ENCODE measurements around the gene GNA12. TPM values are rescaled to one million over a fixed set of nuclear protein-coding genes. Genes with fewer than 3 reads are reported as not detected.
"Not testable (repeated sequence)": the region's sequence is repeated elsewhere in the genome, so short reads cannot be mapped to it uniquely, and the experiment has no call there.

GNA12 gene
- total RNA-seq, 1 experiment from 2014 or later, result 23.3 TPM

DNA sequence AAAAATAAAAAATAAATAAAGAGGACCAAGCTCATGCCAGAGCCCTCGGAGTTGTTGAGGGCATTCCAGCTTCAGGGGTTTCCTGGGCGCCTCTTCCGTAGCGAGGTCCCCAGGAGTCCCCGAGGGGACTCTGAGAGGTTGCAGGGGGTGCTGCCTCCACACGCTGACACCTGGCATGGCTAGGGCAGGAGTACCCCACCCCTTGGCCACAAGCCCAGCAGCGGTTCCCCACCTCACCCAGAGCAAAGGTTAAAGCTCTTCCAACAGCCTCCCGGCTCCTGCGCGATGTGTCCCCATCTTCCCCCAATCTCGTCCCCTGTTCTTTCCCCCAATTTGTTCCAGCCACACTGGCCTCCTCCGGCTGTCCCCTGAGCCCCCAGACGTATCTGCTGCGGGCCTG lies 151.6 kb downstream of the GNA12 start:
- peak; percentile 49 for DNase-seq
- Histone ChIP-seq H3K4me3 (ENCODE audit: insufficient read depth, low read depth, low read length) (no peak overlapping the region), H3K27me3 (ENCODE audit: control insufficient read depth, insufficient read depth, low read length) (peaks cover 22% of the 10 kb centered on the region), H3K36me3 (replicated peaks; ENCODE audit: control insufficient read depth, insufficient read depth, low read length) (no peaks in the 10 kb centered on the region)

- H3K4me3 ChIP-seq (ENCODE audit: insufficient read depth, low read depth, low read length); H3K36me3 ChIP-seq (replicated peaks; ENCODE audit: control insufficient read depth, insufficient read depth, low read length): not testable (repeated sequence)
- H3K27me3 ChIP-seq (ENCODE audit: control insufficient read depth, insufficient read depth, low read length), result peaks cover 25% of the 10 kb centered on the region
- DNase-seq, result peak; percentile 51
These were observed 152.1 kb downstream of the GNA12 start for GRCh38 chr7:2691932-2692439.

DNA sequence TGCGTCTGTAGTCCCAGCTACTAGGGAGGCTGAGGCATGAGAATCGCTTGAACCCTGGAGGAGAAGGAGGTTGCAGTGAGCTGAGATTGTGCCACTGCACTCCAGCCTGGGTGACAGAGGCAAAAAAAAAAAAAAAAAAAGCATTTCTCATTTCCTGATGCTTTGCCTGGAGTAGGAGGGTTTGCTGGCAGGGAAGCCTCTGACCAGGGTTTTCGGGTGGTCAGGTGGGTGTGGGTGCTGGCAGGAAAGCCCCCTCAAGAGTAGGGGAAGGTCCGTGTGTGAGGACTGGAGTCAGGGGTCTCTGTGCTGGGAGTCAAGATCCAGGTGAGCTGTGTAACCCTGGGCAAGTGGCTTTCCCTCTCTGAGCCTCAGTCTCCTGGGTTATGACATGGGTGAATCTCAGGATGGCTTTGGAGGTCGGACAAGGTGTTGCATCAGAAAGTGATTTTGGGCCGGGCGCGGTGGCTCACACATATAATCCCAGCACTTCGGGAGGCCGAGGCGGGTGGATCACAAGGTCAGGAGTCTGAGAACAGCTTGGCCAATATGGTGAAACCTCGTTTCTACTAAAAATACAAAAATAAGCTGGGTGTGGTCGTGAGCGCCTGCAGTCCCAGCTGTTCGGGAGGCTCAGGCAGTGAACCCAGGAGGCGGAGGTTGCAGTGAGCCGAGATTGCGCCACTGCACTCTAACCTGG lies 152.9 kb downstream of the GNA12 start:
- Histone ChIP-seq H3K4me3 (ENCODE audit: insufficient read depth, low read depth, low read length) (no peak overlapping the region), H3K27me3 (ENCODE audit: control insufficient read depth, insufficient read depth, low read length) (peaks cover 25% of the 10 kb centered on the region), H3K36me3 (replicated peaks; ENCODE audit: control insufficient read depth, insufficient read depth, low read length) (no peaks in the 10 kb centered on the region)
- DNase-seq, result no peak

DNA sequence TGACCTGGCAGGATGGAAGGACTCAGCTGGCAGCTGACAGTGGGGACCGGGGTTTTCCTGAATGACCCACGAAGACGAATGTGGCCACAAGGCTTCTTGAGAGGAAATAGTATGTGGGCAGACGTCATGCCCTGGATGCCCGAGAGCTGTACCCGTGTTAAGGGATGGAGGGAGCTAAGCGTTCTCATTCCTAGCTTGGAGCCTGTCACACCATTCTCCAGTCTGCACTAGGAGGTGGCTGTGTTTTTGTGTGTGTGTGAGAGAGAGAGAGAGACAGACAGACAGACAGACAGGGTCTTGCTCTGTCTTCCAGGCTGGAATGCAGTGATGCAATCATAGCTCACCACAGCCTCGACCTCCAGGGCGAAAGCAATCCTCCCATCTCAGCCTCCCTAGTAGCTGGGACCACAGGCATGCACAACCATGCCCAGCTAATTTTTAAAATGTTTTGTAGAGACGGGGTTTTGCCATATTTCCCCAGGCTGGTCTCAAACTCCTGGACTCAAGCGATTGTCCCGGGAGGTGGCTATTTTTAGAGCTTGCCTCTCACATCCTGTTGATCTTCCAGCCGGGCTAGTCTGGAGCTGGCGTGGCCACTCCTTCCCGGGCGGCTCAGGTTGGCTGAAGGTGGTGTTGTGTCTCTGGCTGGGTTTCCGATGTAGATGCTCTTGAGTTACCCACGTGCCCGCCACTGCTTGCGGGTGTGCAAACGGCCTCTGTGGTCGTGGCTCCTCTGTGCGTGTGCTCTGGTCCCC lies 154.0 kb downstream of the GNA12 start:
- Histone ChIP-seq H3K4me3 (ENCODE audit: insufficient read depth, low read depth, low read length) (no peak overlapping the region), H3K36me3 (replicated peaks; ENCODE audit: control insufficient read depth, insufficient read depth, low read length) (no peaks in the 10 kb centered on the region), H3K27me3 (ENCODE audit: control insufficient read depth, insufficient read depth, low read length) (peaks cover 25% of the 10 kb centered on the region)
- no peak for DNase-seq

- no peak for DNase-seq
- Histone ChIP-seq H3K4me3 (ENCODE audit: insufficient read depth, low read depth, low read length) (no peak overlapping the region), H3K36me3 (replicated peaks; ENCODE audit: control insufficient read depth, insufficient read depth, low read length) (no peaks in the 10 kb centered on the region), H3K27me3 (ENCODE audit: control insufficient read depth, insufficient read depth, low read length) (peaks cover 25% of the 10 kb centered on the region)
These were observed 154.7 kb downstream of the GNA12 start for GRCh38 chr7:2689343-2689847.

- Histone ChIP-seq H3K27me3 (ENCODE audit: control insufficient read depth, insufficient read depth, low read length) (peaks cover 25% of the 10 kb centered on the region), H3K4me3 (ENCODE audit: insufficient read depth, low read depth, low read length) (peak overlapping the region; percentile 37), H3K36me3 (replicated peaks; ENCODE audit: control insufficient read depth, insufficient read depth, low read length) (no peaks in the 10 kb centered on the region)
- DNase-seq, result peak; percentile 85
These were observed 155.4 kb downstream of the GNA12 start for GRCh38 chr7:2688409-2689342.

- DNase-seq, result peak; percentile 89
- H3K4me3 ChIP-seq (ENCODE audit: insufficient read depth, low read depth, low read length), result peak within 1 kb of the TSS; percentile 37
- H3K36me3 ChIP-seq (replicated peaks; ENCODE audit: control insufficient read depth, insufficient read depth, low read length), result no peaks in the 10 kb centered on the region
- peaks cover 25% of the 10 kb centered on the region for H3K27me3 ChIP-seq (ENCODE audit: control insufficient read depth, insufficient read depth, low read length)
These were observed 156.2 kb downstream of the GNA12 start, which contains the start of gene AMZ1 for GRCh38 chr7:2687881-2688318. Gene AMZ1 (plus strand): TSS chr7:2688202. CDS start chr7:2700452, 12,250 bp downstream.

GRCh38 chr7:2687338-2687869 lies 156.7 kb downstream of the GNA12 start:
- DNase-seq, result no peak
- Histone ChIP-seq H3K27me3 (ENCODE audit: control insufficient read depth, insufficient read depth, low read length) (peaks cover 25% of the 10 kb centered on the region), H3K36me3 (replicated peaks; ENCODE audit: control insufficient read depth, insufficient read depth, low read length) (no peaks in the 10 kb centered on the region), H3K4me3 (ENCODE audit: insufficient read depth, low read depth, low read length) (no peak overlapping the region; the same call in 1 of the 2 replicates)

DNA sequence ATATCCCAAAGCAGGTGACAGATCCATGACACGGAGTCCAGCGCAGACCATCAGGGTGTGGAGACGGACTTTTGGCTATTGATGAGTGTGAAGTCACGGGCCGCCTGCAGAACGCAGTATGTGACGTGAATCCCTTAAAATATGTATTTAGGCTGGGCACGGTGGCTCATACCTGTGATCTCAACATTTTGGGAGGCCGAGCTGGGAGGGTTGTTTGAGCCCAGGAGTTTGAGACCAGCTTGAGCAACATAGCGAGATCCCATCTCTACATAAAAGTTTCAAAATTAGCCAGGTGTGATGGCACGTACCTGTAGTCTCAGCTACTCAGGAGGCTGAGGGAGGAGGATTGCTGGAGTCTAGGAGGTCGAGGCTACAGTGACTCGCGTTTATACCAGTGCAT lies 158.0 kb downstream of the GNA12 start:
- Histone ChIP-seq H3K36me3 (replicated peaks; ENCODE audit: control insufficient read depth, insufficient read depth, low read length) (no peaks in the 10 kb centered on the region), H3K4me3 (ENCODE audit: insufficient read depth, low read depth, low read length) (no peak overlapping the region), H3K27me3 (ENCODE audit: control insufficient read depth, insufficient read depth, low read length) (peaks cover 25% of the 10 kb centered on the region)
- no peak for DNase-seq

DNA sequence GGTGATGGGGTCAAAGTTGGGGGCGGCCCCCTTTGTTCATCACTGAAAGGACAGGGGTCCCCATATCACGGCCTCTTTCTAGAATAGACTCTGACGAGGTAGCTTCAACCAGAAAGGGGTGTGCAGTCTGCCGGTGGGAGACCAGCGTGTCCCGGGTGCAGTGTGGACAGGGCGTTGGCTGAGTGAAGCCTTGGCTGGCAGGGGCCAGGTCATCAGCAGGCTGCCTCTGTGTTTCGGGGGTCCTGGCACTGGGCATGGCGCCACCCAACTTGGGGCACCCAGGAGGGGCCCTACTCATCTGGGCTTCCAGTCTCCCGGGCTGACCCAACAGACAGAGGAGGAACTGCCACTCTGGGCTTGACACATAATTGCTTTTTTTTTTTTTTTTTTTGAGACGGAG lies 159.6 kb downstream of the GNA12 start:
- no peak for DNase-seq
- Histone ChIP-seq H3K36me3 (replicated peaks; ENCODE audit: control insufficient read depth, insufficient read depth, low read length) (no peaks in the 10 kb centered on the region), H3K4me3 (ENCODE audit: insufficient read depth, low read depth, low read length) (no peak overlapping the region), H3K27me3 (ENCODE audit: control insufficient read depth, insufficient read depth, low read length) (peaks cover 21% of the 10 kb centered on the region)

DNA sequence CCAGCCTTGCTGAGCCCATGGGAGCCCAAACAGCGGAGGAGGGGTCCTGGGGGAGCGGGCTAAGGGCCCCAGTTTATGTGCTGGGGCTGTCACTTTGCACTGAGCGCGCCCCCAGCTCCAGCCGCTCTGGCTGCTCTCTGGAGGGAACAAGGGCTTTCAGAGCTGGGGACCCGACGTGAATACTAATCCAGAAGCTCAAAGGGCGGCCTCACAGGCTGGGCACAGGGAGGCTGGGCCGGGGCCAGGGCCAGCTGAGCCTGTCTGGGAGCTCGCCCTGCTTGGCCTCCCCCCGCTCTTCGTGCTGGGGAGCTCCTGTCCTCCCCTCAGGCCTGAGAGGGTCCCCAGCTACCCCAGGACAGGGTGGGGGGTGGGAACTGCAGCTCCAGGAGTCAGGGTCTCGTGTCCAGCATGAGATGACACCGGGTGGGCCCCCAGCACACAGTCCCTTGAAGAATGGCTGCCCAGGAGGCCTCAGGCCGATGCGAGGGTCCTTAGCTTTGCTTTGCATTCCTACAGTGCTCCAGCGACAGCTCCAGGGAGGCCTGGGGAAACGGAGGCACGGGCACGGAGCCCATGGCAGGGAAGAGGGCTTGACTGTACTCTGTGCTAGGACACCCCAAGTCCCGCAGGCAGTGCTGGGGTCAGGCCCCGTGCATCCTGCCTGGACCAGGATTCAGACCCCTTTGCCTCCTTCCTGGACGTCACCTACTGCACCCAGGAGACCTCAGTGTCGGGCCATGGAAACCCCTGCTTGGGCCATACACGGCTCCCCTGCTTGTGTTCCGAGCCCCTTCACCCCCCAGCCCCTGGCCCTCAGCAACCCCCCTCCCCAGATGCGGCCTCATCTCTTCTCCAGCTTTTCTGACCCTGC lies 161.9 kb downstream of the GNA12 start:
- peak; percentile 62 for DNase-seq
- Histone ChIP-seq H3K27me3 (ENCODE audit: control insufficient read depth, insufficient read depth, low read length) (no peaks in the 10 kb centered on the region; the same call in 1 of the 2 replicates), H3K4me3 (ENCODE audit: insufficient read depth, low read depth, low read length) (no peak overlapping the region), H3K36me3 (replicated peaks; ENCODE audit: control insufficient read depth, insufficient read depth, low read length) (no peaks in the 10 kb centered on the region)

DNA sequence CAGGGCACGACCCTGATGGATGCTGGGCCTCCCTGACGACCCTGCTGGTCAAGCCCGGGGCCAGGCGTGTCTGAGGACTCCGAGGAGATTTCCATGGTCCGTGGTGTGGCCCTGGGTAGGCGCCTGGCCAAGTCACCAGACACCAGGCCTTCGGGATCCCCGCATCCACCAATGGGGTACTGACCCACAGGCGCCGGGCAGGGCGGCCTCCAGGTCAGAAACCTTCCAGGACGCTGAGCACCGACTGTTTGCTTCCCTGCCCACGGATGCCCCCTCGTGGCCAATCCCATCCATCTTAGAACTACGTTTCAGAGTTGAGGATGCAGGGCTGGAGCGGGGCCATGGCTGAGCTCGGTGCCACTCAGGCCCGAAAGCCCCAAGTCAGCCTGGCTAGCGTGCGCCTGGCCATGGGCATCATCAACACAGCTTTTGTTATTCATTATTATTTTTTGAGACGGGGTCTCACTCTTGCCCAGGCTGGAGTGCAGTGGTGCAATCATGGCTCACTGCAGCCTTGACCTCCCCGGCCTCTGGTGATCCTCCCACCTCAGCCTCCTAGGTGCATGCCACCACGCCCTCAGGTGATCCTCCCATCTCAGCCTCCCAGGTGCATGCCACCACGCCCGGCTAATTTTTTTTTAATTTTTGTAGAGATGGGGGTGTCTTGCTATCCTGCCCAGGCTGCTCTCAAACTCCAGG lies 163.2 kb downstream of the GNA12 start:
- Histone ChIP-seq H3K4me3 (ENCODE audit: insufficient read depth, low read depth, low read length) (no peak overlapping the region), H3K27me3 (ENCODE audit: control insufficient read depth, insufficient read depth, low read length) (no peaks in the 10 kb centered on the region), H3K36me3 (replicated peaks; ENCODE audit: control insufficient read depth, insufficient read depth, low read length) (no peaks in the 10 kb centered on the region)
- DNase-seq, result peak; percentile 98

GRCh38 chr7:2680256-2680655 lies 163.9 kb downstream of the GNA12 start:
- Histone ChIP-seq H3K27me3 (ENCODE audit: control insufficient read depth, insufficient read depth, low read length) (no peaks in the 10 kb centered on the region), H3K36me3 (replicated peaks; ENCODE audit: control insufficient read depth, insufficient read depth, low read length) (no peaks in the 10 kb centered on the region), H3K4me3 (ENCODE audit: insufficient read depth, low read depth, low read length) (no peak overlapping the region)
- DNase-seq, result peak; percentile 76
